Smooth muscle cell (in vitro differentiated cells): ENCODE measurements around the gene RNF19B. TPM values are rescaled to one million over a fixed set of nuclear protein-coding genes. Genes with fewer than 3 reads are reported as not detected.
A peak's percentile ranks its signal among the peaks of the same experiment; 100 is the strongest.

Experiments
- DNase-seq: peaks from one replicate; lab custom pipeline; 2025; ENCODE audit not compliant: unreplicated experiment; lab: John Stamatoyannopoulos, UW
- H2AFZ ChIP-seq: fragments of 200-600 bp; sonication (generic); 2 replicates; pipeline ENCODE4 v1.6.0; 2016; ENCODE audit warnings: antibody characterized with exemption, low read depth, mild to moderate bottlenecking
- H3F3A ChIP-seq: fragments of 200-600 bp; sonication (generic); 2 replicates; pipeline ENCODE4 v1.6.0; 2017; ENCODE audit warnings: antibody characterized with exemption, low read depth
- H3K27ac ChIP-seq: fragments of 200-600 bp; sonication (generic); 2 replicates; pipeline ENCODE4 v1.5.1; 2016; ENCODE audit warnings: low read depth, mild to moderate bottlenecking
- H3K27me3 ChIP-seq: fragments of 200-600 bp; sonication (generic); 2 replicates; pipeline ENCODE4 v1.6.1; 2016; ENCODE audit warnings: low read depth, mild to moderate bottlenecking
- H3K36me3 ChIP-seq: fragments of 200-600 bp; sonication (generic); 2 replicates; pipeline ENCODE4 v1.5.1; 2016; ENCODE audit warnings: low read depth
- H3K4me1 ChIP-seq: fragments of 200-600 bp; sonication (generic); 2 replicates; pipeline ENCODE4 v1.5.1; 2016; ENCODE audit warnings: low read depth
- H3K4me2 ChIP-seq: fragments of 200-600 bp; sonication (generic); 2 replicates; pipeline ENCODE4 v1.6.0; 2016; ENCODE audit warnings: mild to moderate bottlenecking
- H3K4me3 ChIP-seq: fragments of 200-600 bp; sonication (generic); 2 replicates; pipeline ENCODE4 v1.5.1; 2016; ENCODE audit warnings: mild to moderate bottlenecking
- H3K79me2 ChIP-seq: fragments of 200-600 bp; sonication (generic); 2 replicates; pipeline ENCODE4 v1.6.0; 2016; ENCODE audit warnings: low read depth, mild to moderate bottlenecking
- H3K9ac ChIP-seq: fragments of 200-600 bp; sonication (generic); 2 replicates; pipeline ENCODE4 v1.6.0; 2016; ENCODE audit warnings: low read depth
- H3K9me3 ChIP-seq: fragments of 200-600 bp; sonication (generic); replicated peaks from 2 replicates; pipeline ENCODE4 v1.5.1; 2016; ENCODE audit warnings: low read depth
- H4K20me1 ChIP-seq: fragments of 200-600 bp; sonication (generic); 2 replicates; pipeline ENCODE4 v1.6.0; 2016; ENCODE audit warnings: low read depth
- CTCF ChIP-seq: fragments of 200-600 bp; sonication (generic); IDR thresholded peaks from 2 replicates; pipeline ENCODE4 v1.5.1; 2017; ENCODE audit warnings: borderline replicate concordance, mild to moderate bottlenecking, antibody characterized with exemption; ENCODE audit not compliant: insufficient read depth, poor library complexity, severe bottlenecking
- WGBS: methylation state at CpG from one replicate; pipeline ENCODE4 v1.1.7; 2016; ENCODE audit warnings: low lambda C conversion rate; 5-methylcytosine and 5-hydroxymethylcytosine counted together
- polyA plus RNA-seq: library from polyadenylated mRNA; unstranded; fragments of >200 nt; fragmentation: Nextera tagmentation; extraction: Ambion mirVana; gene quantifications from 2 replicates; pipeline ENCODE4 v1.2.1, GENCODE V29; 2016
- total RNA-seq: library from RNA; depleted of rRNA; stranded (reverse); fragments of >200 nt; gene quantifications from 2 replicates; pipeline ENCODE4 v1.2.3, GENCODE V29; 2014

Gene RNF19B
- total and polyA plus RNA-seq, 2 experiments from 2014 or later = 11.2 to 12.3 TPM

GRCh38 chr1:32963746-32964460, 706 bp downstream of the RNF19B start:
- Histone ChIP-seq H3K27me3 (no peaks in the 10 kb centered on the region), H3K4me3 (peak overlapping the region; percentile 94), H3F3A (no peaks in the 10 kb centered on the region), H3K9me3 (no peaks in the 10 kb centered on the region), H3K27ac (no peak overlapping the region), H3K36me3 (no peaks in the 10 kb centered on the region), H2AFZ (peak overlapping the region; percentile 72), H3K79me2 (peaks cover 48% of the 10 kb centered on the region), H3K9ac (peak overlapping the region; percentile 57), H3K4me2 (peak overlapping the region; percentile 98), H3K4me1 (peaks cover 9% of the 10 kb centered on the region), H4K20me1 (peaks cover 50% of the 10 kb centered on the region)
- DNase-seq = peak; percentile 13
- no peak for TF ChIP-seq CTCF
- WGBS = 0% methylated on average over 53 of the region's 78 CpGs

GRCh38 chr1:32962248-32962896, 2.2 kb downstream of the RNF19B start:
- no peaks in the 10 kb centered on the region for H3K36me3 ChIP-seq
- H3F3A ChIP-seq = no peaks in the 10 kb centered on the region
- 71% methylated on average over 6 of the region's 6 CpGs for WGBS
- no peak for DNase-seq
- no peak overlapping the region for H3K9ac ChIP-seq
- H3K4me3 ChIP-seq = peak overlapping the region; percentile 94
- H3K79me2 ChIP-seq = peaks cover 64% of the 10 kb centered on the region
- TF ChIP-seq CTCF = no peak
- H3K4me1 ChIP-seq = peaks cover 9% of the 10 kb centered on the region
- no peaks in the 10 kb centered on the region for H3K27me3 ChIP-seq
- H3K27ac ChIP-seq = no peak overlapping the region
- H3K4me2 ChIP-seq = peak overlapping the region; percentile 98
- H4K20me1 ChIP-seq = peaks cover 65% of the 10 kb centered on the region
- H3K9me3 ChIP-seq = no peaks in the 10 kb centered on the region
- no peak overlapping the region for H2AFZ ChIP-seq

GRCh38 chr1:32960819-32961355, 3.7 kb downstream of the RNF19B start:
- no peak overlapping the region for H3K27ac ChIP-seq
- TF ChIP-seq CTCF = no peak
- no peaks in the 10 kb centered on the region for H3K9me3 ChIP-seq
- no peak overlapping the region for H3K4me3 ChIP-seq
- no peak overlapping the region for H2AFZ ChIP-seq
- 82% methylated on average over 8 of the region's 8 CpGs for whole genome bisulfite sequencing
- H3K4me2 ChIP-seq = no peak overlapping the region
- no peaks in the 10 kb centered on the region for H3K27me3 ChIP-seq
- DNase-seq = no peak
- H3K79me2 ChIP-seq = peaks cover 79% of the 10 kb centered on the region
- peaks cover 80% of the 10 kb centered on the region for H4K20me1 ChIP-seq
- no peaks in the 10 kb centered on the region for H3F3A ChIP-seq
- H3K9ac ChIP-seq = no peak overlapping the region
- H3K36me3 ChIP-seq = no peaks in the 10 kb centered on the region
- H3K4me1 ChIP-seq = peaks cover 9% of the 10 kb centered on the region
